Measurements from ENCODE around the gene GNAL.

The GNAL gene

GRCh38 chr18:11664286-11664685 lies 24.8 kb upstream of the GNAL start:
- H3K4me3 ChIP-seq (ENCODE audit: low read depth, low read length): no peak overlapping the region
- ChIA-PET CTCF (interaction anchor here (1.1 to 1.5 kb wide), 2 partner anchors 9 to 10 kb away, joined by 6 to 7 read pairs; no protein-coding TSS in a partner anchor), POLR2A (no interaction called here)
- no peaks in the 10 kb centered on the region for H3K36me3 ChIP-seq (ENCODE audit: control insufficient read depth in 2 of 2, insufficient read depth in 1 of 2, low read length in 2 of 2)
- no peaks in the 10 kb centered on the region for H3K9me3 ChIP-seq (ENCODE audit: control insufficient read depth, insufficient read depth, low read depth, low read length)
- H3K27ac ChIP-seq (ENCODE audit: extremely low read depth, low read depth, low read length): no peak overlapping the region
- no peaks in the 10 kb centered on the region for H3K4me1 ChIP-seq (ENCODE audit: control insufficient read depth, insufficient read depth, low read length)
- TF ChIP-seq ZNF560 (tag by site-specific recombination; IDR thresholded peaks at IDR 0.05; ENCODE audit: borderline replicate concordance) (no peak), ZNF561 (tag by site-specific recombination; IDR thresholded peaks at IDR 0.05; ENCODE audit: borderline replicate concordance) (no peak), ZNF791 (tag by site-specific recombination; IDR thresholded peaks at IDR 0.05) (no peak), KLF16 (tag by site-specific recombination; IDR thresholded peaks at IDR 0.05) (no peak), ZNF785 (tag by site-specific recombination; IDR thresholded peaks at IDR 0.05) (no peak), GLI2 (tag by site-specific recombination; IDR thresholded peaks at IDR 0.05; ENCODE audit: borderline replicate concordance, low read depth) (no peak), KLF7 (tag by site-specific recombination; IDR thresholded peaks at IDR 0.05; ENCODE audit: borderline replicate concordance) (no peak), ZNF114 (tag by site-specific recombination; IDR thresholded peaks at IDR 0.05) (no peak), ZNF2 (tag by site-specific recombination; IDR thresholded peaks at IDR 0.05) (no peak), FEZF1 (tag by site-specific recombination; IDR thresholded peaks at IDR 0.05) (no peak), ZNF112 (tag by site-specific recombination; IDR thresholded peaks at IDR 0.05) (no peak), ZNF274 (IDR thresholded peaks at IDR 0.05; ENCODE audit: low read length) (no peak), ZNF274 (tag by site-specific recombination; IDR thresholded peaks at IDR 0.05; ENCODE audit: borderline replicate concordance) (no peak), ZNF324 (tag by site-specific recombination; IDR thresholded peaks at IDR 0.05) (no peak), ZNF747 (tag by site-specific recombination; IDR thresholded peaks at IDR 0.05) (no peak), YY2 (tag by site-specific recombination; IDR thresholded peaks at IDR 0.05) (no peak), ZBTB10 (tag by site-specific recombination; IDR thresholded peaks at IDR 0.05) (no peak), ZNF280C (tag by site-specific recombination; IDR thresholded peaks at IDR 0.05) (no peak), ZNF629 (tag by site-specific recombination; IDR thresholded peaks at IDR 0.05) (no peak)
- TF ChIP-seq, protein P1, sequence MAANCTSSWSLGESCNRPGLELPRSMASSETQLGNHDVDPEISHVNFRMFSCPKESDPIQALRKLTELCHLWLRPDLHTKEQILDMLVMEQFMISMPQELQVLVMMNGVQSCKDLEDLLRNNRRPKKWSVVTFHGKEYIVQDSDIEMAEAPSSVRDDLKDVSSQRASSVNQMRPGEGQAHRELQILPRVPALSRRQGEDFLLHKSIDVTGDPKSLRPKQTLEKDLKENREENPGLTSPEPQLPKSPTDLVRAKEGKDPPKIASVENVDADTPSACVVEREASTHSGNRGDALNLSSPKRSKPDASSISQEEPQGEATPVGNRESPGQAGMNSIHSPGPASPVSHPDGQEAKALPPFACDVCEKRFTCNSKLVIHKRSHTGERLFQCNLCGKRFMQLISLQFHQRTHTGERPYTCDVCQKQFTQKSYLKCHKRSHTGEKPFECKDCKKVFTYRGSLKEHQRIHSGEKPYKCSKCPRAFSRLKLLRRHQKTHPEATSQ (tag by site-specific recombination; IDR thresholded peaks at IDR 0.05): no peak

- Histone ChIP-seq H3K36me3 (ENCODE audit: control insufficient read depth in 2 of 2, insufficient read depth in 1 of 2, low read length in 2 of 2) (no peaks in the 10 kb centered on the region), H3K9me3 (ENCODE audit: control insufficient read depth, insufficient read depth, low read depth, low read length) (no peaks in the 10 kb centered on the region), H3K27ac (ENCODE audit: extremely low read depth, low read depth, low read length) (no peak overlapping the region), H3K4me1 (ENCODE audit: control insufficient read depth, insufficient read depth, low read length) (no peaks in the 10 kb centered on the region; the same call in 1 of the 2 replicates), H3K4me3 (ENCODE audit: low read depth, low read length) (no peak overlapping the region)
- ChIA-PET CTCF (interaction anchor here (0.7 to 3.8 kb wide), 3 partner anchors 9 to 112 kb away, joined by 3 to 30 read pairs (median 3); no protein-coding TSS in a partner anchor), POLR2A (no interaction called here)
- TF ChIP-seq YY1 (tag by site-specific recombination; IDR thresholded peaks at IDR 0.05): no peak
- TF ChIP-seq ZNF266 (tag by site-specific recombination; IDR thresholded peaks at IDR 0.05; ENCODE audit: low read depth): no peak
- TF ChIP-seq, protein P2, sequence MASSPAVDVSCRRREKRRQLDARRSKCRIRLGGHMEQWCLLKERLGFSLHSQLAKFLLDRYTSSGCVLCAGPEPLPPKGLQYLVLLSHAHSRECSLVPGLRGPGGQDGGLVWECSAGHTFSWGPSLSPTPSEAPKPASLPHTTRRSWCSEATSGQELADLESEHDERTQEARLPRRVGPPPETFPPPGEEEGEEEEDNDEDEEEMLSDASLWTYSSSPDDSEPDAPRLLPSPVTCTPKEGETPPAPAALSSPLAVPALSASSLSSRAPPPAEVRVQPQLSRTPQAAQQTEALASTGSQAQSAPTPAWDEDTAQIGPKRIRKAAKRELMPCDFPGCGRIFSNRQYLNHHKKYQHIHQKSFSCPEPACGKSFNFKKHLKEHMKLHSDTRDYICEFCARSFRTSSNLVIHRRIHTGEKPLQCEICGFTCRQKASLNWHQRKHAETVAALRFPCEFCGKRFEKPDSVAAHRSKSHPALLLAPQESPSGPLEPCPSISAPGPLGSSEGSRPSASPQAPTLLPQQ (tag by site-specific recombination; IDR thresholded peaks at IDR 0.05): no peak
- TF ChIP-seq ZNF514 (tag by site-specific recombination; IDR thresholded peaks at IDR 0.05): no peak
- TF ChIP-seq ZNF426 (tag by site-specific recombination; IDR thresholded peaks at IDR 0.05): no peak
- no peak for TF ChIP-seq CTCF (tag by site-specific recombination; IDR thresholded peaks at IDR 0.05)
- no peak for TF ChIP-seq ZNF169 (tag by site-specific recombination; IDR thresholded peaks at IDR 0.05)
Measured at GRCh38 chr18:11665146-11665545, 23.9 kb upstream of the GNAL start.

All from HEK293 (cell line).